Smooth muscle cell (in vitro differentiated cells): ENCODE results near the gene KCNA10. TPM values are rescaled to one million over a fixed set of nuclear protein-coding genes. Genes with fewer than 3 reads are reported as not detected.

Experiments
- DNase-seq: peaks from one replicate; lab custom pipeline; 2025; ENCODE audit not compliant: unreplicated experiment; lab: John Stamatoyannopoulos, UW
- H2AFZ ChIP-seq: fragments of 200-600 bp; sonication (generic); 2 replicates; pipeline ENCODE4 v1.6.0; 2016; ENCODE audit warnings: antibody characterized with exemption, low read depth, mild to moderate bottlenecking
- H3F3A ChIP-seq: fragments of 200-600 bp; sonication (generic); 2 replicates; pipeline ENCODE4 v1.6.0; 2017; ENCODE audit warnings: antibody characterized with exemption, low read depth
- H3K27ac ChIP-seq: fragments of 200-600 bp; sonication (generic); 2 replicates; pipeline ENCODE4 v1.5.1; 2016; ENCODE audit warnings: low read depth, mild to moderate bottlenecking
- H3K27me3 ChIP-seq: fragments of 200-600 bp; sonication (generic); 2 replicates; pipeline ENCODE4 v1.6.1; 2016; ENCODE audit warnings: low read depth, mild to moderate bottlenecking
- H3K36me3 ChIP-seq: fragments of 200-600 bp; sonication (generic); 2 replicates; pipeline ENCODE4 v1.5.1; 2016; ENCODE audit warnings: low read depth
- H3K4me1 ChIP-seq: fragments of 200-600 bp; sonication (generic); 2 replicates; pipeline ENCODE4 v1.5.1; 2016; ENCODE audit warnings: low read depth
- H3K4me2 ChIP-seq: fragments of 200-600 bp; sonication (generic); 2 replicates; pipeline ENCODE4 v1.6.0; 2016; ENCODE audit warnings: mild to moderate bottlenecking
- H3K4me3 ChIP-seq: fragments of 200-600 bp; sonication (generic); 2 replicates; pipeline ENCODE4 v1.5.1; 2016; ENCODE audit warnings: mild to moderate bottlenecking
- H3K79me2 ChIP-seq: fragments of 200-600 bp; sonication (generic); 2 replicates; pipeline ENCODE4 v1.6.0; 2016; ENCODE audit warnings: low read depth, mild to moderate bottlenecking
- H3K9ac ChIP-seq: fragments of 200-600 bp; sonication (generic); 2 replicates; pipeline ENCODE4 v1.6.0; 2016; ENCODE audit warnings: low read depth
- H3K9me3 ChIP-seq: fragments of 200-600 bp; sonication (generic); replicated peaks from 2 replicates; pipeline ENCODE4 v1.5.1; 2016; ENCODE audit warnings: low read depth
- H4K20me1 ChIP-seq: fragments of 200-600 bp; sonication (generic); 2 replicates; pipeline ENCODE4 v1.6.0; 2016; ENCODE audit warnings: low read depth
- CTCF ChIP-seq: fragments of 200-600 bp; sonication (generic); IDR thresholded peaks from 2 replicates; pipeline ENCODE4 v1.5.1; 2017; ENCODE audit warnings: borderline replicate concordance, mild to moderate bottlenecking, antibody characterized with exemption; ENCODE audit not compliant: insufficient read depth, poor library complexity, severe bottlenecking
- WGBS: methylation state at CpG from one replicate; pipeline ENCODE4 v1.1.7; 2016; ENCODE audit warnings: low lambda C conversion rate; 5-methylcytosine and 5-hydroxymethylcytosine counted together
- polyA plus RNA-seq: library from polyadenylated mRNA; unstranded; fragments of >200 nt; fragmentation: Nextera tagmentation; extraction: Ambion mirVana; gene quantifications from 2 replicates; pipeline ENCODE4 v1.2.1, GENCODE V29; 2016
- total RNA-seq: library from RNA; depleted of rRNA; stranded (reverse); fragments of >200 nt; gene quantifications from 2 replicates; pipeline ENCODE4 v1.2.3, GENCODE V29; 2014

The KCNA10 gene
- total and polyA plus RNA-seq, 2 experiments from 2014 or later, result not detected

DNA sequence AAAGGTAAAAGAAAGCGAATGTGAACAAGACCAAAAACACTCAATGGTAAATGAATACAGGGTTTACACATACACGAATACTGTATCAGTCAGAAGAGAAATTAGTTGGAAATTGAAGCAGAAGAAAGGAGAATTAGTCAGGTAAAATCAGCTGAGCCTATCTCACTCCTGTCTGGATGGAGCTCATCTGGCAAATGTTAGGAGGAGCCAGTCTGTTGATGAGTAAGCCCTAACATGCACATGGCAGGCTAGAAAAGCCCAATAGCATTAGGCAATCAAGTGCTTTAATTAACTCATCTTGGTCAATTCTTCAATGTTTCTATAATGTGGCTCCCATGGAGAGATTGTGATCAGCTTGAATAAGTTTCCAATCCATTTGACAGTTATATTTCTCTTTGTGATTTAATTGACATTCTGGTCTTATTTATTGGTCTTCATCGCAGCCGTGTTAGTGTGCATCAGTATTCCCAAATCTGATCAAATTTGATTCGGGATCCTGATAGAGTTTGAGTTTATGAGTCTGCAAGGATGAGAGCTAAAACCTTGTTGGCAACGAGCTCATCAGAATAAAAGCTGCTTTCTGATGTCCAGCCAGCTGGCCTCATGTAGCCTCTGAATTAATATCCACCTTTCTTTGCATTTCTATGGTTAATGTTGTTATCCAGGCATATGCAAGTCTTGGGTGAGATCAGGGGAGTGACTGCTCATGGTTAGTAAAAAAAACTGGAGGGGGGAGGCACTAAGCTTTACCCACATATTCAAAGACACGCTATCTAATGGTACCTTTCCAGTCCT, 22.1 kb upstream of the KCNA10 start:
- TF ChIP-seq CTCF, result no peak
- no peaks in the 10 kb centered on the region for H3K4me1 ChIP-seq
- no peaks in the 10 kb centered on the region for H3K79me2 ChIP-seq
- H3K27ac ChIP-seq, result no peak overlapping the region
- no peak overlapping the region for H3K4me3 ChIP-seq
- no peak overlapping the region for H3K4me2 ChIP-seq
- no peak overlapping the region for H2AFZ ChIP-seq
- H3F3A ChIP-seq, result no peaks in the 10 kb centered on the region
- WGBS, result 66% methylated on average over 7 of the region's 7 CpGs
- no peaks in the 10 kb centered on the region for H3K9me3 ChIP-seq
- H4K20me1 ChIP-seq, result no peaks in the 10 kb centered on the region
- no peaks in the 10 kb centered on the region for H3K36me3 ChIP-seq
- DNase-seq, result no peak
- H3K9ac ChIP-seq, result no peak overlapping the region
- H3K27me3 ChIP-seq, result peaks cover 22% of the 10 kb centered on the region

GRCh38 chr1:110538921-110539320, 19.9 kb upstream of the KCNA10 start:
- H3K4me2 ChIP-seq, result no peak overlapping the region
- H3K9ac ChIP-seq, result no peak overlapping the region
- no peaks in the 10 kb centered on the region for H4K20me1 ChIP-seq
- no peaks in the 10 kb centered on the region for H3K79me2 ChIP-seq
- H3K4me1 ChIP-seq, result no peaks in the 10 kb centered on the region
- no peak for TF ChIP-seq CTCF
- no peak overlapping the region for H2AFZ ChIP-seq
- H3K4me3 ChIP-seq, result no peak overlapping the region
- H3K36me3 ChIP-seq, result no peaks in the 10 kb centered on the region
- no peaks in the 10 kb centered on the region for H3K9me3 ChIP-seq
- DNase-seq, result no peak
- H3K27ac ChIP-seq, result no peak overlapping the region
- H3K27me3 ChIP-seq, result peaks cover 17% of the 10 kb centered on the region
- H3F3A ChIP-seq, result no peaks in the 10 kb centered on the region
- 81% methylated on average over 8 of the region's 8 CpGs for WGBS

DNA sequence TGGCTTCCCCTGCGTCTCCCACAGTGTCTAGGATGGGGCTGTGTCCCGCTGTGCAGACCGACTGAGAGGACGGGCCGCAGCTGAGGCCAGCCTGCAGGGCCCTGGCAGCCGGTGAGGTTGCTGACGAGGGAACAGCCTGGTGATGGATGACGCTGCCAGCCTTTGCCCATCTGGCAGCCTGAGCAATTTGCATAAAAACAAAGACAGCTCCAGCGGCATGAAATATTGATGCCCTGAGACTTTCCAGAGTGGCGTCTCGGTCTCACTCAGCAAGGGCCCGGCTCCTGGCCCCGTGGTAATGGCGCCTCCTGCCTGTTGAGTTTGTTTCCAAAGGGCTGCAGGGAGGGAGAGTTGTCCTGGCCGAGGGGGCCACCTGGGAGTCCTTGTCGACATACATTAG, 19.1 kb upstream of the KCNA10 start:
- Histone ChIP-seq H3F3A (no peaks in the 10 kb centered on the region), H3K36me3 (no peaks in the 10 kb centered on the region), H3K27ac (no peak overlapping the region), H3K4me2 (no peak overlapping the region), H3K9me3 (no peaks in the 10 kb centered on the region), H3K9ac (no peak overlapping the region), H3K4me3 (no peak overlapping the region), H4K20me1 (no peaks in the 10 kb centered on the region), H3K4me1 (no peaks in the 10 kb centered on the region), H3K79me2 (no peaks in the 10 kb centered on the region), H3K27me3 (peaks cover 24% of the 10 kb centered on the region), H2AFZ (no peak overlapping the region)
- DNase-seq, result no peak
- WGBS, result 82% methylated on average over 16 of the region's 16 CpGs
- TF ChIP-seq CTCF, result no peak

DNA sequence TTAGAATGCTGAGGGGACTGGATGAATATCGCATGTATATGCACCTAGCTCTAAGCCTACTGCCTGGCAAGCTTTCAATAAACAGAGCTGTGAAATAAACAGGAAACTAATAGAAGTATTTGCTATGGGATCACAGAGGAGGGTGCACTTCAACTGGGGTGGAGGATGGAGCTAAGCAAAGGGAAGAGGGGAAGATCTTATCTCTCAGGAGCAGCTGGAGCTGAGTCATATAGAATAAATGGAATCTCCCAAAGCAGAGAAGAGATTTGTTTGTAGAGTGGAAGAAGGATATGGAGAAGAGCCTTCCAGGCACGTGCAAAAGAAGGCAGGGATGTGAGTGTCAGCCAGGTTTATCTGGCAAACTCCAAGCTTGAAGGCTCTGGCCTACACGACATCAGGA, 17.0 kb upstream of the KCNA10 start:
- no peaks in the 10 kb centered on the region for H3K79me2 ChIP-seq
- 58% methylated on average over 3 of the region's 3 CpGs for WGBS

More for the DNA sequence above, 17.0 kb upstream of the KCNA10 start:
- Histone ChIP-seq H4K20me1 (no peaks in the 10 kb centered on the region), H2AFZ (no peak overlapping the region), H3K4me1 (no peaks in the 10 kb centered on the region), H3K4me2 (no peak overlapping the region), H3K27ac (no peak overlapping the region), H3K9me3 (no peaks in the 10 kb centered on the region), H3K9ac (no peak overlapping the region), H3K4me3 (no peak overlapping the region), H3F3A (no peaks in the 10 kb centered on the region), H3K27me3 (peaks cover 43% of the 10 kb centered on the region), H3K36me3 (no peaks in the 10 kb centered on the region)
- no peak for DNase-seq
- TF ChIP-seq CTCF, result no peak
